Raji (cell line): Measurements from ENCODE around the gene TJP2.

ENCODE experiments used
- POLR2A ChIP-seq: IDR thresholded peaks from 2 replicates; pipeline ENCODE4 v1.6.1; 2011; ENCODE audit warnings: low read depth, low read length, control low read depth; ENCODE audit not compliant: insufficient read depth

TJP2 gene

DNA sequence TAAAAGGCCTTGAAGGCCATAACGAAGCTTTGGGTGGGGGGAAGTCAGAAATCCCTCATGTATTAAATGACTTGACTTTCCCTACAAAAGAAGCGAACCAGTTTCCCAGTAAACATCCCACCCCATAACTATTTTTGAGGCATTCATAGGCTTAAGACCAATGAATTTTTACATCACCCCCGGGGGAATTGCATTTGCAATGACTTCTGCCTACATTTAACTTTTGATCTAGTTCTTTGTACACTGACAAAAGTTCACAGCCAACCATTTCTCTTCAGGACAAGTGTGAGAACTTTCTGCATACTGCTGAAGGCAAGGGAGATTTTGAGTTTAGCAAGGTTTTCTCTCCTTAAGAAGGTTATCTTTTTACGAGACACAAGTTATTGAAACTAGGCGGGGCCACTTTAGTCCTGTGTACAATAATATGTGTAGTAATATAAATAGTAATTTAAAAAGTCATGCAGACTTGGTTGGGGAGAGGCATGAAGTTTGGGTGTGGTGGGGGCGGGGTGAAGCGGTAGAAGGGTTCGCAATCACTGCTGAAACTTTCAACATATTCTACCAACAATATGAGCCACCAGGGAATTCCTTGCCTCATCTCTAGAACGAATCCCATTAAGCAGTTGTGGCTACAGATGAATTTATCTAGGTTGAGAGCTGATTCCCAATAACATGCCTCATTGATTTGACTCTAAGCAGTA is 2.5 kb downstream of the TJP2 start:
- TF ChIP-seq POLR2A = no peak

DNA sequence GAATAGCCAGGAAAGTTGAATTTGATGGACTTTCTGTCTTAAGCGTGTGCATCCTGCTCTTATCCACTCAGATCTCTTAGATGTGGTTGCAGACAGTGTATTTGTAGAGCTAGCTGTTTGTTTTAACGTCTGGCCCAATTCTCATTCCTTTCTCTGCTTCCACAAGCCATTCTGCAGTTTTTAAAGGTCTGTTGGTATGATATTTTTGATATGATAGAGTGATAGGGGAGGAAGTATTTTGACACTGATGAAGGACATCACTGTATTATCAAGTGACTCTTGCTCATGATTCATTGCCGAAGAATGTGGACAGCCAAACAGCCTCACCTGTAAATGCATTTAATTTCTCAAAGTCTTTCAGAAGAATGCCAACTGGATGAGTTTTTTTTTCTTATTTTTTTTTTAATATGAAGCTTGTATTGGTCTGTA is 4.5 kb downstream of the TJP2 start:
- TF ChIP-seq POLR2A = no peak

DNA sequence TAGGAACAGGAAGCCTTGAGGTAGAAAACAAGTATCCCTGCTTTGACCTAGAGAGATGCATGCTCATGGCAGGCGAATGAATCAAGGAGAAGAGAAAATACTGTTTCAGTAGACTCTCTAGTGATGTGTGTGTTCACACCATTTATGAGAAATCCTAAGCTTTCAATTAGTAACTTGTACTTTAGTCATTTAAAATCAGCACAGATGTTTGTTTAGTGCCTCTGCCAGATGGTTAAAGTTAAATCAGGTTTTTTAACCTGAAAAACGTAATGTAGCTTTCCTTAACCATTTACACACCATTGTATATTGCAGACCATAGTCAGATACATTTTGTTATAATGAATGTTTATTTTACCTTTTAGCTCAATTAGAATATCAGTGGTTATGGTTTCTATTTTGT is 5.0 kb downstream of the TJP2 start:
- no peak for TF ChIP-seq POLR2A

GRCh38 chr9:69180200-69180599 is 6.1 kb downstream of the TJP2 start:
- no peak for TF ChIP-seq POLR2A

DNA sequence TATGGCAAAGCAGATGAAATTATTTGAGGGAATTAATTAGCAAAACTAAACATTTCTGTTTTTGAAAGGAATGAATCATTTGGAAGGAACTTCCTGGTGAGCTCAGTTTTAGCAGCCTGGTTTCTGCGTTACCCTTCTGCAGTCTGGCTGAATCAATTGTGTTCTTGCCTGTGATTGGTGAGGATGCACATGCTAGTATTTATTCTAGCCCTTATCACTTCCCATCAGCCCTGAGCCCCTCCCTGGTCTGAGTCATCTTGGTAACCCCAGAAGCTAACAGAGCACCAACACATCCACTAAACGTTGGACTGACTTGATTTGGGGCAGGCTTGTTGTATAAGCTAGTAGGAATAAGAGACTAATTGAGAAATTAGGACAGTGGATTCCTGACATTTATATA is 6.6 kb downstream of the TJP2 start:
- TF ChIP-seq POLR2A = no peak

- TF ChIP-seq POLR2A = no peak
Measured at GRCh38 chr9:69181908-69182353, 7.9 kb downstream of the TJP2 start.

- TF ChIP-seq POLR2A = no peak
Measured at GRCh38 chr9:69184266-69184665, 10.2 kb downstream of the TJP2 start.

GRCh38 chr9:69186841-69187611 is 12.9 kb downstream of the TJP2 start:
- no peak for TF ChIP-seq POLR2A

DNA sequence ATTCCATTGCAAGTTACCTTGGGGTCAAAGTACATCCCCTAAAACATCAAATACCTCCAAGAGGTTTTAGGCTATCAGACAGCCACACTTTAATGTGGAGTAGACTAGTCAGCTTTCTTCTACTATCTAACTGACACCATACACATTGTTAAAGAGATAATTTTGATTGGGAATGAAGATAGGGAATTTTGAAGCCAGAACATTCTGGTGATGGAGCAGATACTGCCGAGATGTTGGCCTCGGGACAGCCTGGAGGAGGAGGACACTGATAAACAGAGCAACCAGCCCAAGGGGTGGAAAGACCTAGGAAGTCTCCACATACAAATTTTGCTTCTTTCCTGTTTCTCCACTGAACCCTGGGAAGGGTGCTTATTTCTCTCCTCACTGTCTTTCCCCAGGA is 14.9 kb downstream of the TJP2 start:
- no peak for TF ChIP-seq POLR2A

GRCh38 chr9:69190086-69190862 is 16.2 kb downstream of the TJP2 start:
- TF ChIP-seq POLR2A = peak; percentile 70

DNA sequence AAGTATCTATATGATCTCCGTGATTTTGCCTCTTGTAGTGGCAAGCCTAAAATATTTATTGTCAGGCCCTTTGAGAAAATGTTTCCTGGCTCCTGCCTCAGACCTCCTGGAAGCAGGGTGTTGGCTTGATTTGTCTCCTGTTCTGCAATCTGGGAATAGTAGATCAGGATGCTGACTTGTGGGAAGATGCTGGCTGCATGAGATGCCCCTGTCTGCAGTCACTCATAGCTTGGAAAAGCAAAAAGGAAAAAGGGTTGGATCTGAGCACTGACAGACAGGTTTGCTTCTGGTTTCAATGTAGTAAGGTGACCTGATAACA is 16.7 kb downstream of the TJP2 start:
- no peak for TF ChIP-seq POLR2A

DNA sequence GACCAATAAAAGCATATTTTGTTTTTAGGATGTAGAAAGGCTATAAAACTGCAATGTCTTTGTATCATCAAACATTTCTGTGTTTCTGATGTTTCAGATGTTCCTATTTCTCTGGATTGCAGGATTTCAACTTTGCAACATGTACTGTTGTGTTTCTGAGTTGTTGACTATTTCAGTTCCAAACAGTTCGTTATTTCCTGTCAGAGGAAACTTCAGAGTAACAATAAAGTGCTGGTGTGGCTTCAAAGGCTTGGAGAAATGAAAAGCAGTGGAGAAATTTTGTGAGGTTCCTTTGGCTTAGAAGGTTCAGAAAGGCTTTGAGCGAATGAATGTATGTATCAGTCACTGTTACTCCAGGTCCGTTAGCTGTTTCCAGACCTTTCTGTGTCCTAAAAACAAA is 17.2 kb downstream of the TJP2 start:
- TF ChIP-seq POLR2A = no peak

DNA sequence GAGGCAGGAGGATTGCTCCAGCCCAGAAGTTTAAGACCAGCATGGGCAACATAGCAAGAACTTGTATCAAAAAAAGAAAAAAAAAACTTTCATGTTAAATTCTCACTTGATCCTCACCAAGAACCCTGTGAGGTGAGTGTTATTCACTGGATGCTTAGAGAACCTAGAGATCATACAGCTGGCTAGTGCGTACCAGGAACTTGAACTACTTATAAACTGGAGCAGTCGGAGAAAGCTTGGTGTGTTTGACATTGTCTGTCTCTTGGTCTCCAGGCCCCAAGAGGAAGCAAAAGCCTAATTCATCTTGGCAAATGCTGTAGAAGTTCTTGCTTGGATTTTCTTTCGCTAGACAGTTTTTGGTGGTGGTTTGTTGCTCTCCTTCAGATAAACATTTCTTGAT is 18.1 kb downstream of the TJP2 start:
- no peak for TF ChIP-seq POLR2A

DNA sequence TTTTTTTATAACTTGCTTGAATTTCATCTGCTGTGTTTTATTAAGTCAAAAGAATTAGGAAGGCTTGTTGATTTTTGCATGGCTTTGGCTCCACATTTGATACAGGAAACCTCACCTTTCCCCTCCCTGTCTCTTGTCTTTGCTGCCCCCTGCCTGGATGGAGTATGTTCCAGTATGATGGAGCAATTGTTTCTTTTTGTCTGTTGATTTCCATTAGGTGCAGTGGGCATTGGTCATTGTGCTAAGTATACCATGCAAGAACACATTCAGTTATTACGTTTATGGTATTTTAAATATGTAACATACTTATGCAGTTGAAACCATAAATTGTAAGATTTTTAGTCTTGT is 19.6 kb downstream of the TJP2 start:
- TF ChIP-seq POLR2A = no peak

DNA sequence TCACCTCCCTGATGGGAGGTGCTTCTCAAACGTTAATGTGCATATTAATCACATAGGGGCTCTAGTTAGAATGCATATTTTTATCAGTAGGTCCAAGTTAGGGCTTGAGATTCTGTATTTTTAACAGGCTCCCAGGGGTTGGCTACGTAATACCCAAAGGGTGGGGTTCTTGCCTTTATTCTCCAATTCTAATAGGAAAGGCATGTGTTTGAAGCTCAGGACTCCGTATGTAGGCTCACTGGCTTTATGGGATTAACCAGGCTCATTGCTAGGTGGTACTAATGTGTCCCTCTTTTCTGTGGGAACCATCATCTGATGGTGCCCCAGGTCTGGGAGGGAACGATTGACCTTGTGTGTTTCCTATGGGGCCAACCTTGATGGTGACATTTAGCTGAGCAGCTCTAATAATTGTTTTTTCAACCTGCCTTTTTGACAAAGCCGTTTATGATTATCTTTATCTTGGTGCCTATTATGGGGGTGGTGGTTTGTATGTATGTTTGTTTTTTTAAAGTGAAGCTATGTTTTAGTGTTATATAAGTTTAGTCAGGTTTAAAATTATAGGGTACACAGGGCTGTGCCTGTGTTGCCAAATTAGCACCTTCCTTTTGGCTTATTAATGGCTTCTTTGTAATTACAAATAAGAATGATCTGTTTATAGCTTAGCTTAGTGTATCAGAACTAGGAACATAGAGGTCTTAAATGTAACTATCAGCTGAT is 20.8 kb downstream of the TJP2 start:
- no peak for TF ChIP-seq POLR2A
